NCI-H526 treated with DMSO at 0.1 percent for 48 hours (cell line): Measurements from ENCODE around the gene OR10G8.
A peak's percentile ranks its signal among the peaks of the same experiment; 100 is the strongest.
"Not testable (repeated sequence)": the region's sequence is repeated elsewhere in the genome, so short reads cannot be mapped to it uniquely, and the experiment has no call there.

Experiments used
- DNase-seq: peaks from one replicate; lab custom pipeline; 2025; lab: John Stamatoyannopoulos, UW

The OR10G8 gene

GRCh38 chr11:124026498-124026897, at the start of gene OR10G8:
OR10G8 (plus strand) TSS chr11:124026798; CDS start chr11:124029623, 2,825 bp downstream.
- DNase-seq: no peak

- DNase-seq: no peak
Measured at GRCh38 chr11:123977731-123978347, 48.8 kb upstream of the OR10G8 start, which contains the start of gene OR10S1. OR10S1 (minus strand) TSS chr11:123977781; CDS start chr11:123977664, 117 bp downstream.

- DNase-seq: no peak
Measured at GRCh38 chr11:123979311-123979710, 47.3 kb upstream of the OR10G8 start.

DNA sequence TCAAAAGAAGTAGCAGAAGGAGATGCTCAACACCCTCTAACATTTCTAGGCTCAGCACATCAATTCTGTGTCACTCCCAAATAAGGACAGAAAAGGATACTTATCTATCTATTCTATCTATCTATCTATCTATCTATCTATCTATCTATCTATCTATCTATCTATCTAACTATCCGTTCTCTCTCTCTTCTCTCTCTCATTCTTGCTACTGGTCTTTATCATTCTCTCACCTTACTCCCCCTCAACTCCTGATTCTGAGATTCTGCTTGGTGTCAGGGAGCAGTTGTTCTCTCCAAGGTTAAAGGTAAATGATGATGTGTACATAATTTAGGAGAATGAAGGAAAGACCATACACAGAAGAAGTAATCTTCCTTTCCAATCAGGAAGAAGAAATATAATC, 31.5 kb upstream of the OR10G8 start, which contains the start of gene OR10G6:
OR10G6 (minus strand) TSS at position 43 of the 400 bp plus-strand sequence; CDS start at position 43, 0 bp downstream.
- DNase-seq: no peak

GRCh38 chr11:124012697-124013096, 13.9 kb upstream of the OR10G8 start, which contains the start of gene OR10G4:
OR10G4 (plus strand) TSS chr11:124012997; CDS start chr11:124015575, 2,578 bp downstream.
- DNase-seq: no peak

DNA sequence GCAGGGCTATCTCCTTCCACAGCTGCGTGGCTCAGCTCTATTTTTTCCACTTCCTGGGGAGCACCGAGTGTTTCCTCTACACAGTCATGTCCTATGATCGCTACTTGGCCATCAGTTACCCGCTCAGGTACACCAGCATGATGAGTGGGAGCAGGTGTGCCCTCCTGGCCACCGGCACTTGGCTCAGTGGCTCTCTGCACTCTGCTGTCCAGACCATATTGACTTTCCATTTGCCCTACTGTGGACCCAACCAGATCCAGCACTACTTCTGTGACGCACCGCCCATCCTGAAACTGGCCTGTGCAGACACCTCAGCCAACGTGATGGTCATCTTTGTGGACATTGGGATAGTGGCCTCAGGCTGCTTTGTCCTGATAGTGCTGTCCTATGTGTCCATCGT, 10.8 kb upstream of the OR10G8 start:
- DNase-seq: not testable (repeated sequence)

DNA sequence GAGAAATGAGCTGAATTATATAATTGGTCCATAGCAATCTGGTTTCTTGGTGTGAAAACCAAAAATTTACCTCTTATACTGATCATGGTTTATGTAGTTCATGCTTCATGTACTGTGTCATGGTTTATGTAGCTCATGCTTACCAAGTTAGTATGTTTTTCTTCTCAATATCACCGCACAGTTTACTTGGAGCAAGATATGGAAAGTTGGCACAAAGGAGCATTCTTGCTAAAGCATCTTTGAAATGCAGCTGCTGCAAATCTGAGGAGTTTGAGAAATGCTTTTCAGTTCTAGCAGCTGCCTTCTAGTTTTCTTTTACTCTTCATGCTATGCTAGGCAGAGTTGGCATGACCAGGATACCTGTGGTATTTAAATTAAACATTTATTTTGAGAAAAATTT, 10.1 kb downstream of the OR10G8 start:
- no peak for DNase-seq

GRCh38 chr11:124039557-124039956, 13.0 kb downstream of the OR10G8 start:
- DNase-seq: no peak

DNA sequence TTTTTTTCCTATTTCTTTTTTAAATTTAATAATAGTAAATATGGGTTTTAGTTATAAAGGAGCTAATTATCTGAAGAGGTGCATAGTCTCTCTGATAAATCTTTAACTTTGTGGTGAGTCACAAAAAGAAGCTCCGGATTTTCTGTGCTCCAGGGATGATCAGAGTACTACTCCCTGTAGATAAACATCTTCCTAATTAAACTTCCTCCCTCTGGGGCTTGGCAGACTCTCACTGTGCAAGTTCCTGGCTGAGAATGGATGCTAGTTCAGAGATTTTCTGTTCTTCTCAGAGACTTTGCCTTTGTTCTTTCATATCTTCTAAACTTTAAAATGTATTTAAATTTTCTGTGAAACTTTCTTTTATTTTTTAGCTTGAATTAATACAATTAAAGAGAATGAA, 14.7 kb downstream of the OR10G8 start, which contains the start of gene OR10G7:
OR10G7 (minus strand) TSS at position 72 of the 400 bp plus-strand sequence. CDS start 2,324 bp downstream, outside the sequence.
- DNase-seq: no peak

- DNase-seq: no peak
Measured at GRCh38 chr11:124043420-124043819, 16.8 kb downstream of the OR10G8 start.

GRCh38 chr11:124050748-124051147, 24.1 kb downstream of the OR10G8 start:
- DNase-seq: no peak

- DNase-seq: no peak
Measured at GRCh38 chr11:124052966-124053365, 26.4 kb downstream of the OR10G8 start.

GRCh38 chr11:124068601-124069110, 42.1 kb downstream of the OR10G8 start:
- no peak for DNase-seq

- peak; percentile 93 for DNase-seq
Measured at GRCh38 chr11:124069429-124070401, 43.1 kb downstream of the OR10G8 start.

GRCh38 chr11:124070915-124071622, 44.5 kb downstream of the OR10G8 start:
- DNase-seq: peak; percentile 84

DNA sequence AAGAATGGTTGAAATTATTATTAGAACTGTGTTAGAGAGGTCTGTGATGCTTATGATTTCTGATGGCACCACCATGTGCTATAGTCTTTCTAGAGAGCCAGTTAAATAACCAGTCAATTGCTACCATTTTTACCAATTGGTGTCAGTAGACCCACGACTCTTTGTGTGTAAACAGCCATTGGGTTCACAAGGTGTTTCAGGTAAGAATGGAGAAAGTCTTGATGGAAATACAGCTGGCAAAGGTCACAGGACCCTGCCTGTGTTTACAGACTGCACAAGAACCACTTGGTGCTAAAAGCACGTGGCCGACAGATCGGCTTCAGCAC, 45.0 kb downstream of the OR10G8 start:
- DNase-seq: no peak

DNA sequence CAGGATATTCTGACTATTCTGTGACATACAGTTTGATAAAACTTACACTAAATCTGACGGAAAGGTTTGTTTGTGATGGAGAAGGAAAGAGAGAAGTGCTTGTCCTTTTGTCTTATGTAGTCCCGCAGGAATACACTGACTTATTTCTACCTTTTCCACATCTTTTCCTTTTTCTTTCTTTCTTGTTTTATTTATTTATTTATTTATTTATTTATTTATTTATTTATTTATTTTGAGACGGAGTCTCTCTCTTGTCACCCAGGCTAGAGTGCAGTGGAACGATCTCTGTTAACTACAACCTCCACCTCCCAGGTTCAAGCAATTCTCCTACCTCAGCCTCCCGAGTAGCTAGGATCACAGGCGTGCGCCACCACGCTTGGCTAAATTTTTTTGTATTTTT, 45.5 kb downstream of the OR10G8 start:
- no peak for DNase-seq

- DNase-seq: no peak
Measured at GRCh38 chr11:124074554-124074953, 48.0 kb downstream of the OR10G8 start.

- no peak for DNase-seq
Measured at GRCh38 chr11:124075492-124075840, 48.9 kb downstream of the OR10G8 start.

DNA sequence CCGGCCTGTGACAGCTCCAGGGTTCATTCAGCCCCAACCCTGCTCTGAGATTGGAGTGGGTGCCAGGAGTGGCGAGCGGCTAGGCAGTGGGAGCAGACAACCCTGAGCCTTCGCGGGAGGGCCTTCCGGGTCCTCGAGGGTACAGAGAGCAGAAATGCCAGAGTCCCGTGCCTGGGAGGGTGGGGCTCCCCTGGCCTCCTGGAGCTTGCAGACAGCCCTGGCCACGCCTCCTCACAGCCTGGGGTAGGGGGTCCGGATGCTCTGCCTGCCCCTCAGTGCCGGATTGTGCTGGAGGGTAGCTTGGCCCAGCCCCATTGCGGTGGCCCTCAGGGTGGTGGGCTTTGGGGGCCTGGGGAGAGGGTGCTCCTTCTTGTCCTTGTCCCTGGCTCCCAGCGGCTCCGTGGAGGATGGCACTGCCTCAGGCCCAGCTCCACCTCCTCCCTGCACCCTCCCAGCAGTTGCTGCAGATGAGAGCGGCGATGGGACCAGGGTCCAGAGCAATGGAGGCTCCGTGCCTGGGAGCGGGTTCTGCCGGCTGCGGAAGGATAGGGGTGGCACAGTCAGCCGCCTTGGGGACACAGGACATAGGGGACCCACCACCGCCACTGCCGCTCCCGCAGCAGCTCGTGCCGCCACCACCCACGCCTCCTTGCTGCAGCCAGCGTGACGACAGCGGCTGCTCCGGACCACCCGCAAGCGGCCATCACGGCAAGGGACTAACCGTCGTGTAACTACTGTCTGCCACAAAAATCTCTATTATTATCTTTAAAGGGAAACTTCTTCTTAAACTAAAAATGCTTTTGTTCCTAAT, 49.4 kb downstream of the OR10G8 start:
- DNase-seq: peak; percentile 91

GRCh38 chr11:124077266-124077665, 50.7 kb downstream of the OR10G8 start:
- DNase-seq: no peak
